ENCODE measurements around the gene WDR59.
"Not testable (repeated sequence)": the region's sequence is repeated elsewhere in the genome, so short reads cannot be mapped to it uniquely, and the experiment has no call there.

WDR59 gene

DNA sequence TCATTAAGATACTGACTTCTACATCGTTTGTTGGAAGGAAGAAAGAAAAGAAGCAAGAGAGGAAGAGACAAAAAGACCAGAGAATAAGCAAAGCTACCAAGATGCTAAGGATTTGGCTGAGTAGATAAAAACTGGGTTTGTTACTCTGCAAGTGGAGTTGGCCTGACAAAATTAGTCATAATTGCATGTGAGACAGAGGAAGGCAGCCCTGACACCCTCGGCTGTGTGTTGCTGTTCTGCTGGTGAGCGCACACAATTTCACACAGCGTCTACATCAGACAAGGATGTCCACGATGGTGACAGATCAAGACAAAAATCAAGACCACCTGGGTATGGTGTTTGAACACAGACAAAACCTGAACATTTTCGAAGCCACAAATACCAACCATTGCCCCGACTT, 134.9 kb downstream of the WDR59 start:
- DNase-seq = no peak

DNA sequence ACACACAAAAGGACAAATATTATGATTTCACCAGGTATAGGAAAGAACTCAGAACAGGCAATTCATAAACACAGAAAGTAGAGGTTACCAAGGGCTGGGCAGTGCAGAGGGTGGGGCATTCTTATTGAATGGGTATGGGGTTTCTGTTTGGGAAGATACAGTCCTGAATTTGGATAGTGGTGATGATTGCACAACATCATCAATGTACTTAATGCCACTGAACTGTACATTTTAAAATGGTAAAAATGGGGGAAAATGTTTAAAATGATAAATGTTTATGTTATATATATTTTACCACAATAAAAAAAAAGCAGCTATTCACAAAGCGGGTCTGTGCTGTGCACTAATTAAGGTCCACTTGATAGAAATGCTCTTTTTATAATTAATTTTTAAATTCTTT, 137.7 kb downstream of the WDR59 start:
- DNase-seq = no peak

DNA sequence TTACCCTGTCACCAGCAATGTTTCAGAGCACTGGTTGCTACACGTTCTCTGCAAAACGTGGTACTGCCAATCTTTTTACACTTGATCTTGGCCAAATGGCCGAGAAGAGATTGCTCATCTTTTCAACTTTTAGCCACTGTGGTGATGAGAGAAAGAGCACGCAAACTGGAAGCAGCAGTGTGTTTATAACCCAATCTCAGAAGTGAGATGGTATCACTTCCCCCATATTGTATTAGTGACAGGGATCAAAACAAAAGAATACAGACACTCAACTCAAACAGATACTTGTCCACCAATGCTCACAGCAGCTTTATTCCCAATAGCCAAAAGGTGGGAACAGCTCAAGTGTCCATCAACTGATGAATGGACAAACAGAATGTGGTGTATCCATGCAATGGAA, 138.2 kb downstream of the WDR59 start:
- DNase-seq = no peak

DNA sequence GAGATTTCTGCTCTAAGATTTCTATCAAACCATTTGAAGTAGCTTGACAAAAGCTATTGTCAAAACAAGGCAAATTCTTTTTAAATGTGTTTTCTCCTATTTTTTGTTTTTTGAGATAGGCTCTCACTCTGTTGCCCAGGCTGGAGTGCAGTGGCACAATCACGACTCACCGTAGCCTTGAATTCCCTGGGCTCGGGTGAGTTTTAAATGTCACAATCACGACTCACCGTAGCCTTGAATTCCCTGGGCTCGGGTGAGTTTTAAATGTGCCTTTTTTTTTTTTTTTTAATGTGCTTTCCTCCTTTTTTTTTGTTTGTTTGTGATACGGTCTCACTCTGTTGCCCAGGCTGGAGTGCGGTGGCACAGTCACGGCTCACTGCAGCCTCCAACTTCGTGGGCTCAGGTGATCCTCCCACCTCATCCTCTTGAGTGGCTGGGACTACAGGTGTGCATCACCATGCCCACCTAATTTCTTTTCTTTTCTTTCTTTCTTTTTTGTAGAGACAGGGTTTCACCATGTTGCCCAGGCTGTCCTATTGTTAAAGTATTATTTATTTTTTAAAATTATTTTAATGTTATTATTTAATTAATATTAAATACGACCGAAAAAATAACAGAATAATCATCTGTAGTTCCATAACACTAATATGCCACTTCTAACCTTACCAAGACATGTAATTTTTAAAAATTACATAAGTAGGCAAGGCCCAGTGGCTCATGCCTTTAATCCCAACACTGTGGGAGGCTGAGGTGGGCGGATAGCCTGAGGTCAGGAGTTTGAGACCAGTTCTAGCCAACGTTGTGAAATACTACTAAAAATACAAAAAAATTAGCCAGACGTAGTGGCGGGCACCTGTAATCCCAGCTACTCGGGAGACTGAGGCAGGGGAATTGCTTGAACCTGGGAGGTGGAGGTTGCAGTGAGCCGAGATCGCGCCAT, 140.6 kb downstream of the WDR59 start:
- no peak for DNase-seq

- DNase-seq = not testable (repeated sequence)
These were observed 141.4 kb downstream of the WDR59 start for GRCh38 chr16:74843381-74844035.

GRCh38 chr16:74842413-74842812, 142.5 kb downstream of the WDR59 start:
- no peak for DNase-seq

DNA sequence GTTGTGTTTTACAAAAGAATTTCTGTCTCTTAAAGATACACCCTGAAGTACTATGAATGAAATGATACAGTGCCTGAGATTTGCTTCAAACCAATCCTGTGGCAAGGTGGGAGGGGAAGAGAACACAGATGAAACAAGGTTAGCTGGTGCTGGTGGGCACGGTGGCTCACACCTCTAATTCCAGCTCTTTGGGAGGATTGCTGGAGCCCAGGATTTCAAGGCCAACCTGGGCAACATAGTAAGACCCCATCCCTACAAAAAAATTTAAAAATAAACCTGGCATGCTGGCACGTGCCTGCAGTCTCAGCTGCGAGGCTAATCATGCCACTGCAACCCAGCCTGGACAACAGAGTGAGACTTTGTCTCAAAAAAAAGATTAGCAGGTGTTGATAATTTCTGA, 143.0 kb downstream of the WDR59 start:
- DNase-seq = no peak

DNA sequence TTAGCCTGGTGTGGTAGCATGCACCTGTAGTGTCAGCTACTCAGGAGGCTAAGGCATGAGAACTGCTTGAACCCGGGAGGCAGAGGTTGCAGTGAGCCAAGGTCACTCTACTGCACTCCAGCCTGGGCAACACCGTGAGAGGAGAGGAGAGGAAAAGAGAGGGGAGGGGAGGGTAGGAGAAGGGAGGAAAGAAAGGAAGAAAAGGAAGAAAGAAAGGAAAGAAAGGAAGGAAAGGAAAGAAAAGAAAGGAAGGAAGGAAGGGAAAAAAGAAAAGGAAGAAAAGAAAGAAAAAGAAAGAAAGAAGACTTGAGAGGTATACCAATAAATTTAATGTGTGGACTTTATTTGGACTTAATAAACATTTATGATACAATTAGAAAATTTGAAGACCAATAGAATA, 143.5 kb downstream of the WDR59 start:
- DNase-seq = no peak

GRCh38 chr16:74837056-74837455, 147.9 kb downstream of the WDR59 start:
- DNase-seq = no peak

DNA sequence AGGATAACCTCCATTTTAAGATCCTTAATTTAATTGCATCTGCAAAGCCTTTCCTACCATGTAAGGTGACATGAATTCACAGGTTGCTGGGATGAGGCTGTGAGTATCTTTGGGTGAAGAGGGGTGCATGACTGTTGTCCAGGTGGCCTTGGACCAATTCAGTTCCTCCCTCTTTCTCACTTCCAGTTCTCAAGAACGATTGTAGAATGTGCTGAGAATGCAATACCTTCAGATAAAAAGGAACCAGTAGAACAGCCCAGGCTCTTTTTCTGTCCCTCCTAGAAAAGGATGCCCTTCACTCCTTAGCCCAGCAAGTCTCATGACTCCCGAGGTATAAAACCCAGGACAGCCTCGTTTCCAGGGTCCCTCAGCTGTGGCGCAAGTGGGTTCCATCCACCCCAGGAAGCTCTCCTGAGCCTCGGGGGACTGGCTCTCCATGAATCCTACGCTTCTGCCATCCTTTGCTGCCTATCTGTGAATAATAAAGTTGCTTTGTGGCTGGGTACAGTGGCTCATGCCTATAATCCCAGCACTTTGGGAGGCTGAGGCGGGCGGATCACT, 148.7 kb downstream of the WDR59 start:
- no peak for DNase-seq

GRCh38 chr16:74832228-74832627, 152.7 kb downstream of the WDR59 start:
- no peak for DNase-seq

DNA sequence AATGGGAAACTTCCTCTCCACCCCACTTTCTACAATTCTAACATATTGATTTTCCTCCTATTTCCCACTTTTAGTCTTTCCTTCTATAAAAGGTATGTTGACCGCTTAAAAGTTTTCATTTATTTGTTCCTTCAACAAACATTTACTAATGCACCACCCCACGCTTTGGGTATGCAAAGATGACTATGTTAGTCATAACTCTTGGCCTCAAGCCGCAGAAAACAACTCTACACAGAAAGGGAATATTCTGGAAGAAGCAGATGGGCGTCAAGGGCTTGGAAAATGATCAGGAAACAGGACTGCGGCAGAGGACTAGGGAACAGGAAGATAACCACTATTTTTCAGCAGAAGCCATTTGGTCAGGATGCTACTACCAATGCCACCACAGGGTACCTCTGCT, 153.5 kb downstream of the WDR59 start:
- no peak for DNase-seq

GRCh38 chr16:74830648-74831047, 154.3 kb downstream of the WDR59 start:
- DNase-seq = no peak

- no peak for DNase-seq
These were observed 155.3 kb downstream of the WDR59 start for GRCh38 chr16:74829637-74830036.

- DNase-seq = no peak
These were observed 159.0 kb downstream of the WDR59 start for GRCh38 chr16:74825941-74826340.

DNA sequence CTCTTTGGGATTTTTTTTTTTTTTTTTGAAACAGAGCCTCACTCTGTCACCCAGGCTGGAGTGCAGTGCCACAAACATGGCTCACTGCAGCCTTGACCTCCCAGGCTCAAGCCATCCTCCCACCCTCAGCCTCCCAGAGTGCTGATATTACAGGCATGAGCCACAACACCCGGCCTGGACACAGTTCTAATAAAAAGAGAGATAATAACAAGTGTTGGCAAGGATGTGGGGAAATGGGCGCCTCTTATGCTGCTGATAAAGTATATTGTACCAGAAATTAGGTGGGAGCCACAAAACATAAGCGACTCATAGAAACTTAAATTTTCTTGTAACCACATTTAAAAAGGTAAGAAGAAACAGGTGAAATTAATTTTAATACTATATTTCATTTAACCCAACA, 159.9 kb downstream of the WDR59 start:
- no peak for DNase-seq

All from amniotic stem cell (primary cell).